Measurements from ENCODE around the gene RHBDD3. TPM values are rescaled to one million over a fixed set of nuclear protein-coding genes. Genes with fewer than 3 reads are reported as not detected.
A peak's percentile ranks its signal among the peaks of the same experiment; 100 is the strongest.

The RHBDD3 gene
- total RNA-seq, 1 experiment from 2014 or later: 49.6 TPM

DNA sequence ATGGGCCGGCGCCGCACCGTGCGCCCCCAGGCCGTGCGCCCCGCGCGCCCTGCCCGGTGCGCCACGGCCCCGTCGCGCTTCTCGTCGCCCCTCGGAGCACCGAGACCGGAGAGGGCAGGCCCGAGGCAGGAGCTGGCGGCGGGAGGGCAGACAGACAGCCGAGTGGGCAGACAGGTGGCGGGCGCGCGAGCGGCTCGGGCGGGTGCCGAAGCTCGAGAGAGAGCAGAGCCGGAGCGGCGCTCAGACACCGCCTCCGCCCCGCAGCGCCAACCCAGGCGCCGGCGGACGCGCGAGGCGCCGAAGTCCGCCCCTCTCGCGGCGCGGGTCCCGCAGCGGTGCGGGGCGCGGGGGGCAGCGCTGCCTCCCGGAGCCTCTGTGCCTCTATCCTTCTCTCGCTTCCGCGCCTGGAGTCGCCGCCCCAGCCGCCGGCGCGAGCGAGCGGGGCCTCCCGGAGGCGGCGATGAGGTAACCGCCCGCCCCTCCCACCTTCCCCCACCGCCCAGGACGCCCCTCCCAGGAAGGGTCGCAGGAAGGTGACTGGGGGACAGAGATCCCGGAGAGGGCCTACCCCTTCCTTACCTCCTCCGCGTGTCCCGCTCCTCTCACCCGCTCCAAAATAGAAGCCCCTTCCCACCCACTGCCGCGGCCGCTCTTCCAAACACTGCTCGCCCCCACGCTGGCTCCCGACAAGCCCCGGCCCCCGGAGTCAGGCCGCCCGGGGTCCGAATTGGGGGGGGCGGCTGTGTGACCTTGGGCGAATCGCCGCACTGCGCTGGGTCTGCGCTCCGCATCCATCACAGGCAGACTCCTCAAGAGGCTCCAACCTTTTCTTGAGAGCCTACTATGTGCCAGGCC is 47.7 kb upstream of the RHBDD3 start, which contains the start of gene RASL10A:
Gene RASL10A (minus strand): TSS at position 412 of the 855 bp plus-strand sequence. CDS start 451 bp downstream, outside the sequence.
- POLR2A ChIA-PET: interaction anchor here (0.5 kb wide), 1 partner anchor 9 kb away, joined by 3 read pairs; no protein-coding TSS in a partner anchor
- no peak for TF ChIP-seq CTCF (IDR thresholded peaks at IDR 0.05; ENCODE audit: insufficient read depth in 1 of 2, low read depth in 1 of 2, low read length in 1 of 2, severe bottlenecking in 1 of 2, unreplicated experiment in 1 of 2)
- CTCF ChIA-PET: no interaction called here
- no peak within 1 kb of the TSS for H3K27ac Mint-ChIP-seq (ENCODE audit: unreplicated experiment)
- H3K27me3 Mint-ChIP-seq (ENCODE audit: insufficient read depth, unreplicated experiment): peaks cover 12% of the 10 kb centered on the region
- peak within 1 kb of the TSS; percentile 62 for H3K4me3 Mint-ChIP-seq (ENCODE audit: unreplicated experiment)
- H3K36me3 Mint-ChIP-seq (ENCODE audit: insufficient read depth, unreplicated experiment): peaks cover 14% of the 10 kb centered on the region
- H3K27me3 ChIP-seq (replicated peaks; ENCODE audit: control insufficient read depth, insufficient read depth, low read length): no peaks in the 10 kb centered on the region; the same call in none of the 2 replicates
- intact Hi-C loops (cut with micrococcal nuclease; ENCODE audit: unreplicated experiment): no loop called here
- H3K36me3 ChIP-seq (ENCODE audit: control insufficient read depth, insufficient read depth, low read length): 0 out of 2 replicates have a peak, but pooled peaks cover 1% of the 10 kb centered on the region
- peaks cover 21% of the 10 kb centered on the region for H3K4me1 ChIP-seq
- peaks cover 12% of the 10 kb centered on the region for H3K4me1 Mint-ChIP-seq (ENCODE audit: low read depth, unreplicated experiment)
- no TSS peak for BruUV-seq (replicated peaks)
- DNase-seq: peak in 1 of 2 experiments; percentile 38
- peak within 1 kb of the TSS; percentile 36 for H3K4me3 ChIP-seq (ENCODE audit: low read depth, low read length)
- no peaks in the 10 kb centered on the region for H3K9me3 Mint-ChIP-seq (ENCODE audit: unreplicated experiment)
- no peaks in the 10 kb centered on the region for H3K9me3 ChIP-seq

DNA sequence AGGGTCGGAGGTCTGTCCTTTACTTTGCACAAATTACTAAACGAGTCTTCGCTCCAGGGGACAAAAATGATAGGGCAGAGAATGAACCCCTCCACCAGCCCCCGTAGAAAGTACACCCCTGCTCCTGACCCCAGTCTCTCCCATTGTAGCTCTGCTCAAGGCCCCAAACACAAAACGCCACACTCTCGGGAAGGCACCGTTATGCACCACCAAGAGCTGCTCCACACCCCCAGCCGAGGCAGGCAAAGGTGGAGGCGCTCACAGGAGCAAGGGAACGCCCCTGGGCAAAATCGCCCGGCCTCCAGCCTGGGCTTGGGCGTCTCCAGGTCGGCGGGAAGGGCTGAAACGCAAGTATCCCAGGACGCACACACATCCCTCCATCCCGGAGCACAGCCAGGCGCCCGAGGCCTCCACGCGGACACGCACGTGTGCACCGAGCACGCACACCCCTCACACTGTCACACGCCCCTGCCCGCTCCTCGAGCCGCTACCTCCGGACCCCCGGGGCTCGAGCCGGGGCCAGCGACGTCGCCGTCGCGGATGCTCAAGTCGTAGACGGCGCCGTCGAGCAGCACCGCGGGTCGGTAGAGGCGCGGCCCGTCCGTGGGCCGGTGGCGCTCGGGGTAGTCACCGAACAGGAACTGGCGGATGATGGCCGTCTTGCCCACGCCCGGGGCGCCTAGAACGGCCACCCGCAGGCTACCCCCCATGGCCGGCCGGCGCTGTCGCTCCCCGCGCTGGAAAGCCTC is 46.9 kb upstream of the RHBDD3 start:
- H3K4me3 ChIP-seq (ENCODE audit: low read depth, low read length): peak overlapping the region; percentile 36

More for the DNA sequence above, 46.9 kb upstream of the RHBDD3 start:
- ChIA-PET POLR2A (no interaction called here), CTCF (no interaction called here)
- Histone ChIP-seq H3K9me3 (no peaks in the 10 kb centered on the region), H3K4me1 (peaks cover 26% of the 10 kb centered on the region), H3K27me3 (replicated peaks; ENCODE audit: control insufficient read depth, insufficient read depth, low read length) (no peaks in the 10 kb centered on the region; the same call in none of the 2 replicates), H3K36me3 (ENCODE audit: control insufficient read depth, insufficient read depth, low read length) (0 out of 2 replicates have a peak, but pooled peaks cover 1% of the 10 kb centered on the region)
- intact Hi-C loops (cut with micrococcal nuclease; ENCODE audit: unreplicated experiment): no loop called here
- no peak for TF ChIP-seq CTCF (IDR thresholded peaks at IDR 0.05; ENCODE audit: insufficient read depth in 1 of 2, low read depth in 1 of 2, low read length in 1 of 2, severe bottlenecking in 1 of 2, unreplicated experiment in 1 of 2)
- Mint-ChIP-seq H3K4me1 (ENCODE audit: low read depth, unreplicated experiment) (peaks cover 12% of the 10 kb centered on the region), H3K4me3 (ENCODE audit: unreplicated experiment) (peak overlapping the region; percentile 62), H3K9me3 (ENCODE audit: unreplicated experiment) (no peaks in the 10 kb centered on the region), H3K27ac (ENCODE audit: unreplicated experiment) (no peak overlapping the region), H3K36me3 (ENCODE audit: insufficient read depth, unreplicated experiment) (peaks cover 14% of the 10 kb centered on the region), H3K27me3 (ENCODE audit: insufficient read depth, unreplicated experiment) (peaks cover 12% of the 10 kb centered on the region)
- BruUV-seq (replicated peaks): no TSS peak
- peak in 1 of 2 experiments; percentile 44 for DNase-seq

All from Caco-2 (cell line).